LNCAP (cell line): ENCODE measurements around the gene FBXO3.

Source experiments
- CTCF ChIP-seq: fragments of 450-650 bp; IDR thresholded peaks from 2 replicates; pipeline ENCODE4 v1.5.1; 2017; ENCODE audit warnings: mild to moderate bottlenecking

Gene FBXO3

GRCh38 chr11:33742249-33742851 lies 32.0 kb downstream of the FBXO3 start:
- peak; percentile 62; the same call in 1 of the 2 replicates for TF ChIP-seq CTCF

DNA sequence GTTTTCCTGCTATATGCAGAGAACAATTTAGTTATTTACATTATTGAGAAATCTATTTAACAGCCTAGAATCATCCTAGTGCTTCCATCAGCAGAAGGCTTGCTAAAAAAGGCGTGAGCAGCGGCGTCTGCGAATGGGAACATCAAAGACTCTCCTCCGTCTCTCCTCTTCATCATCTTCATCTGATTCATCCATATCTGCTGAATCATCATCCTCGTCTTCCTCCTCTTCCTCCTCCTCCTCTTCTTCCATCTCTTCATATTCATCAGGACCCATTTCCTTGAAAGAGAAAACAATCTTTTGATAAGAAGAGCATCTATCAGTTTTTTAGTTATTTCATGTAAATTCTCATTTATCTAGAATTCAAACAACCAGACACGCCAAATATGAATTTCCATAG lies 32.5 kb downstream of the FBXO3 start:
- no peak for TF ChIP-seq CTCF

DNA sequence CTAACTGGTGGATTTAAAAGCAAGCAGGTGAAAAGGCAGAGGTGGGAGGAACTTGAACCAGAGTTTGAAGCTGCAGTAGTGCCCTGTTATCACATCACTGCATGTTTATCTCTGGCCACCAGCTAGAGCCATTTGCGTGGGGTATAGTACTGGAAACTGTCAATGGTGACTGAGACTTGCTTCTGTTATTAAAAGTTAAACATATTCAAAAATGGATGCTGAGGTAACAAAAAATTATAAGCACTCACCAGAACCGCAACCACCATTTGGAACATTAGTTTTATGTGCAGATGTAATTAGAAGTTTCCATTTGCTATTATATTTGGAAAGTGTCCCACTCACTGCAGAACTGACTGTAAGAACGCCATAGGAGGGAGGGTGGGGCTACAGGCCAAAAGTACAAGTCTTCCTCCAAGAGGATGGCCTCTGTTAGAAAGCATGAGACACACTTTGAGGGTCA lies 36.9 kb downstream of the FBXO3 start:
- no peak for TF ChIP-seq CTCF

GRCh38 chr11:33736148-33736812 lies 38.0 kb downstream of the FBXO3 start, which contains the start of gene CD59:
TSS of gene CD59 (minus strand) at chr11:33736423. CDS start at chr11:33722445, 13,978 bp downstream.
- TF ChIP-seq CTCF = no peak

DNA sequence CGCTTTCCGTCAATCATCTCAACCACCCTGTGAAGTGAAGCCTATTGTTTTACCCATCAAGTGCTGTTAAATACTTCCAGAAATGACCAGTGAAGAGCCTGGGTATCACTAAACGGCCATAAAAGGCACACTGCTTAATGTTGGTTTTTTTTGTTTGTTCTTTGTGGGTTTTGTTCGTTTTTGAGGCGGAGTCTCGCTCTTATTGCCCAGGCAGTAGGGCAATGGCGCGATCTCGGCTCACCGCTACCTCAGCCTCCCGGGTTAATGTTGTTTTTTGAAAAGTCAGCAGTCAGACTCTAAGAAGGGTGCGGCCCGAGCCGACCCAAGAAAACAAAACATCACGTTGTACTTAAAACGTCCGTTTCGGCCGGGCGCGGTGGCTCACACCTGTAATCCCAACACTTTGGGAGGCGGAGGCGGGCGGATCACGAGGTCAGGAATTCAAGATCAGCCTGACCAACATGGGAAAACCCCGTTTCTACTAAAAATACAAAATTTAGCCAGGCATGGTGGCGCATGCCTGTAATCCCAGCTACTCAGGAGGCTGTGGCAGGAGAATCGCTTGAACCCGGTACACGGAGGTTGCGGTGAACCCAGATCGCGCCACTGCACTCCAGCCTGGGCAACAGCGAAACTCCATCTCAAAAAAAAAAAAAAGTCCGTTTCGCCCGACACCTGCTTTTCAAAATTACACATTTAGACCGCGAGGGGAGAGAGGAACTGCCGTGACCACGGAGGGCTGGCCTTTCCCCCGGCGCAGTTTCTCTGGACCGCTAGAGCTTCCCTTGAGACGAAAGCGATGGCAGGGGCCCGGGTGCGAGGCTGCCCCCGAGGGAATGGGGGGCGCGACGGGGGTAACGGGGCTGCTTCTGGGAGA lies 38.8 kb downstream of the FBXO3 start:
- no peak; the same call in 1 of the 2 replicates for TF ChIP-seq CTCF

GRCh38 chr11:33734441-33735270 lies 39.7 kb downstream of the FBXO3 start:
- TF ChIP-seq CTCF = no peak

- no peak for TF ChIP-seq CTCF
Measured at GRCh38 chr11:33733980-33734379, 40.3 kb downstream of the FBXO3 start.
